Mesenchymal stem cell (in vitro differentiated cells and primary cell): ENCODE results near the gene ZNF33B.

ENCODE experiments used
- DNase-seq: peaks from one replicate; pipeline ENCODE4 v3.0.0-alpha.2; 2013
- H2AFZ ChIP-seq: one replicate; pipeline ENCODE4 v1.6.1; 2013; ENCODE audit warnings: low read depth, mild to moderate bottlenecking, control low read depth, inconsistent platforms, low read length, moderate library complexity
- H2AK5ac ChIP-seq: 2 replicates; pipeline ENCODE4 v1.6.1; 2013; ENCODE audit warnings: low read length, moderate library complexity, mild to moderate bottlenecking, inconsistent platforms; ENCODE audit not compliant: severe bottlenecking
- H2BK120ac ChIP-seq: one replicate; pipeline ENCODE4 v1.6.1; 2013; ENCODE audit warnings: low read depth, mild to moderate bottlenecking, inconsistent platforms, low read length, moderate library complexity
- H2BK12ac ChIP-seq, 2 experiments: one replicate each; pipeline ENCODE4 v1.6.1; 2013; ENCODE audit warnings: inconsistent platforms in 2 of 2, low read length in 2 of 2, mild to moderate bottlenecking in 2 of 2, moderate library complexity in 2 of 2, control low read depth in 1 of 2
- H2BK15ac ChIP-seq: one replicate; pipeline ENCODE4 v1.6.1; 2013; ENCODE audit warnings: mild to moderate bottlenecking, low read depth, inconsistent platforms; ENCODE audit not compliant: poor library complexity, severe bottlenecking
- H2BK5ac ChIP-seq: 2 replicates; pipeline ENCODE4 v1.6.1; 2013; ENCODE audit warnings: low read depth, mild to moderate bottlenecking, low read length, control low read depth, inconsistent platforms; ENCODE audit not compliant: poor library complexity, severe bottlenecking
- H3K14ac ChIP-seq, 2 experiments: one replicate each; pipeline ENCODE4 v1.6.1; 2013; ENCODE audit warnings: inconsistent platforms in 2 of 2, low read length in 2 of 2, control low read depth in 1 of 2, mild to moderate bottlenecking in 1 of 2, moderate library complexity in 1 of 2
- H3K18ac ChIP-seq, 2 experiments: one replicate each; pipeline ENCODE4 v1.6.1; 2013; ENCODE audit warnings: inconsistent platforms in 2 of 2, low read length in 2 of 2, control low read depth in 1 of 2, low read depth in 1 of 2, mild to moderate bottlenecking in 1 of 2
- H3K23ac ChIP-seq, 2 experiments: one replicate each; pipeline ENCODE4 v1.6.1; 2013; ENCODE audit warnings: inconsistent platforms in 2 of 2, low read length in 2 of 2, mild to moderate bottlenecking in 2 of 2, moderate library complexity in 2 of 2, control low read depth in 1 of 2
- H3K27ac ChIP-seq: 2 replicates; pipeline ENCODE4 v1.5.1; 2013; ENCODE audit warnings: mild to moderate bottlenecking, moderate library complexity, low read length, control low read depth, inconsistent platforms; ENCODE audit not compliant: poor library complexity, severe bottlenecking
- H3K27me3 ChIP-seq, 2 experiments: 2 replicates each; pipeline versions ENCODE4 v1.6.1 to v1.7.0; 2013; ENCODE audit warnings: low read length in 2 of 2, mild to moderate bottlenecking in 2 of 2, moderate library complexity in 2 of 2, control low read depth in 1 of 2, inconsistent platforms in 1 of 2; ENCODE audit not compliant: control insufficient read depth in 1 of 2, insufficient read depth in 1 of 2
- H3K36me3 ChIP-seq, 2 experiments: 2 replicates each; pipeline versions ENCODE4 v1.6.1 to v1.7.0; 2013; ENCODE audit warnings: low read length in 2 of 2, control low read depth in 1 of 2, inconsistent platforms in 1 of 2, low read depth in 1 of 2, mild to moderate bottlenecking in 1 of 2; ENCODE audit not compliant: insufficient read depth in 2 of 2, control insufficient read depth in 1 of 2
- H3K4ac ChIP-seq, 2 experiments: one replicate each; pipeline ENCODE4 v1.6.1; 2013; ENCODE audit warnings: inconsistent platforms in 2 of 2, low read length in 2 of 2, mild to moderate bottlenecking in 2 of 2, moderate library complexity in 2 of 2, control low read depth in 1 of 2, low read depth in 1 of 2
- H3K4me1 ChIP-seq: 2 replicates; pipeline ENCODE4 v1.6.1; 2013; ENCODE audit warnings: low read depth, low read length, control low read depth; ENCODE audit not compliant: control insufficient read depth, insufficient read depth
- H3K4me2 ChIP-seq: 2 replicates; pipeline ENCODE4 v1.6.1; 2013; ENCODE audit warnings: low read length, mild to moderate bottlenecking, inconsistent platforms; ENCODE audit not compliant: poor library complexity, severe bottlenecking
- H3K4me3 ChIP-seq, 2 experiments: 2 replicates each; pipeline versions ENCODE4 v1.5.1 to v1.7.0; 2013; ENCODE audit warnings: low read length in 2 of 2, mild to moderate bottlenecking in 2 of 2, control low read depth in 1 of 2, low read depth in 1 of 2; ENCODE audit not compliant: insufficient read depth in 1 of 2
- H3K79me1 ChIP-seq: replicated peaks from 2 replicates; pipeline ENCODE4 v1.6.1; 2013; ENCODE audit warnings: mild to moderate bottlenecking, control low read depth, low read length, inconsistent platforms; ENCODE audit not compliant: poor library complexity, severe bottlenecking
- H3K9ac ChIP-seq: 2 replicates; pipeline ENCODE4 v1.7.0; 2013; ENCODE audit warnings: mild to moderate bottlenecking, low read length, moderate library complexity
- H3K9me3 ChIP-seq: 2 replicates; pipeline ENCODE4 v1.7.0; 2013; ENCODE audit warnings: mild to moderate bottlenecking, low read length; ENCODE audit not compliant: control insufficient read depth
- H4K8ac ChIP-seq: one replicate; pipeline ENCODE4 v1.6.1; 2013; ENCODE audit warnings: inconsistent platforms, mild to moderate bottlenecking, low read length, moderate library complexity
- H4K91ac ChIP-seq: one replicate; pipeline ENCODE4 v1.6.1; 2013; ENCODE audit warnings: mild to moderate bottlenecking, low read length, inconsistent platforms
- WGBS: methylation state at CpG from one replicate; pipeline ENCODE4 v1.1.7; 2013; ENCODE audit warnings: mixed read lengths; 5-methylcytosine and 5-hydroxymethylcytosine counted together

The ZNF33B gene

DNA sequence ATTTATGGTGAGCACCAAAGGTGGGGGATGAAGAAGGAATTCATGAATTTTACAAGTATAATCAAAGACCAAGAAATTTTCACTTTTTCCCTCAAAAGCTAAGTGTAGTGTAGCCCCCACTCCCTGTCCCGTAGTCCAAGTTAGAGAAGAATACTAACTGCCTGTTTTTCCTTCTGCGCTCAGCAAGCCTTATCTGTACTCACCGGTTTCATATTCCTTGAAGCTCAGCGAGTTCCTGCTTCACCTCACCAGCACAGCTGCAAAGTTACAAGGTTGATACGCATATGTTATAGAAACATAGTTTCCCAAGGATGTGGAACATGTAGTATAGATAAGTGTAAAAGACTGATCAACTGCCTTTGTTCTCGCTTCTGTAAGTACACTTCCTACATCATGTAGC is 16.0 kb upstream of the ZNF33B start:
- no peaks in the 10 kb centered on the region for H3K27me3 ChIP-seq
- no peak overlapping the region for H3K18ac ChIP-seq
- H3K9ac ChIP-seq = no peak overlapping the region
- no peak overlapping the region for H3K4me2 ChIP-seq
- no peak overlapping the region for H4K91ac ChIP-seq
- H3K36me3 ChIP-seq = no peaks in the 10 kb centered on the region
- no peaks in the 10 kb centered on the region for H3K4me1 ChIP-seq
- H3K27ac ChIP-seq = no peak overlapping the region
- no peak overlapping the region for H3K14ac ChIP-seq
- DNase-seq = no peak
- WGBS = 92% methylated on average over 4 of the region's 6 CpGs
- no peak overlapping the region for H2BK120ac ChIP-seq
- H2BK12ac ChIP-seq = no peak overlapping the region
- H3K23ac ChIP-seq = no peak overlapping the region
- H2AFZ ChIP-seq = no peak overlapping the region
- no peak overlapping the region for H3K4ac ChIP-seq
- H2AK5ac ChIP-seq = no peak overlapping the region
- H3K4me3 ChIP-seq = no peak overlapping the region
- no peak overlapping the region for H2BK15ac ChIP-seq
- H3K9me3 ChIP-seq = no peaks in the 10 kb centered on the region
- H3K79me1 ChIP-seq = no peaks in the 10 kb centered on the region
- H4K8ac ChIP-seq = no peak overlapping the region
- no peak overlapping the region for H2BK5ac ChIP-seq

- H3K18ac ChIP-seq = no peak overlapping the region
- no peak overlapping the region for H4K91ac ChIP-seq
These were observed 14.5 kb upstream of the ZNF33B start for GRCh38 chr10:42652858-42653257.

DNA sequence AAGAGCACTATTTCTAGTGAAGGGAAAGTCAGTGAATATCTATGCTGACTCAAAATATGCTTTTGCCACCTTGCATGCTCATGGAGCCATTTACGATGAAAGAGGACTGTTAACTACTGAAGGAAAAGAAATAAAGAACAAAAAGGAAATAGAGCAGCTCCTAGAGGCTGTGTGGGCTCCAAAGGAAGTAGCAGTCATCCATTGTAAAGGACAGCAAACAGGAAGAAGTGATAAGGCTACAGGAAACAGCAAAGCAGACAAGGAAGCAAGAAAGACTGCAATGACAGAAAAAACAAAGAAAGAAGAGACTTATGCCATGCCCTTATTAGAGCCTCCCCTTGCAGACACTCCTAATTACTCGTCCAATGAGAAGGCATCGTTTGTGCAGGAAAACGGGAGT is 12.0 kb upstream of the ZNF33B start:
- Histone ChIP-seq H3K9ac (no peak overlapping the region), H3K14ac (no peak overlapping the region), H2AFZ (no peak overlapping the region), H2BK15ac (no peak overlapping the region), H3K4me1 (peaks cover 1% of the 10 kb centered on the region), H3K79me1 (no peaks in the 10 kb centered on the region), H3K4me3 (no peak overlapping the region), H3K18ac (no peak overlapping the region), H3K9me3 (no peaks in the 10 kb centered on the region), H3K27me3 (no peaks in the 10 kb centered on the region), H4K8ac (no peak overlapping the region), H3K36me3 (no peaks in the 10 kb centered on the region), H2BK120ac (no peak overlapping the region), H3K23ac (no peak overlapping the region), H3K27ac (no peak overlapping the region), H3K4me2 (no peak overlapping the region), H2BK5ac (no peak overlapping the region), H4K91ac (no peak overlapping the region), H3K4ac (no peak overlapping the region), H2BK12ac (no peak overlapping the region), H2AK5ac (no peak overlapping the region)
- no peak for DNase-seq
- 78% methylated on average over 4 of the region's 4 CpGs for WGBS

More at GRCh38 chr10:42652858-42653257, 14.5 kb upstream of the ZNF33B start:
- Histone ChIP-seq H3K4me3 (no peak overlapping the region), H3K4me1 (no peaks in the 10 kb centered on the region), H2BK12ac (no peak overlapping the region), H4K8ac (no peak overlapping the region), H3K27me3 (no peaks in the 10 kb centered on the region), H3K14ac (no peak overlapping the region), H3K23ac (no peak overlapping the region), H3K36me3 (no peaks in the 10 kb centered on the region), H3K9me3 (no peaks in the 10 kb centered on the region), H2AK5ac (no peak overlapping the region), H3K4ac (no peak overlapping the region), H3K4me2 (no peak overlapping the region), H2BK5ac (no peak overlapping the region), H2BK15ac (no peak overlapping the region), H2BK120ac (no peak overlapping the region), H2AFZ (no peak overlapping the region), H3K27ac (no peak overlapping the region), H3K79me1 (no peaks in the 10 kb centered on the region), H3K9ac (no peak overlapping the region)
- WGBS = no CpG with 5 or more reads among the region's 2 CpGs
- no peak for DNase-seq

- Histone ChIP-seq H3K27ac (no peak overlapping the region), H2BK12ac (no peak overlapping the region), H3K9ac (no peak overlapping the region), H3K4me3 (no peak overlapping the region), H4K8ac (no peak overlapping the region), H2BK15ac (no peak overlapping the region), H3K4me1 (peaks cover 1% of the 10 kb centered on the region), H3K14ac (no peak overlapping the region), H2AK5ac (no peak overlapping the region), H3K36me3 (no peaks in the 10 kb centered on the region), H3K79me1 (no peaks in the 10 kb centered on the region), H3K9me3 (no peaks in the 10 kb centered on the region), H2BK120ac (no peak overlapping the region), H3K4me2 (no peak overlapping the region), H4K91ac (no peak overlapping the region), H3K23ac (no peak overlapping the region), H3K27me3 (no peaks in the 10 kb centered on the region), H2BK5ac (no peak overlapping the region), H3K4ac (no peak overlapping the region), H3K18ac (no peak overlapping the region), H2AFZ (no peak overlapping the region)
- no peak for DNase-seq
- WGBS = 51% methylated on average over 2 of the region's 2 CpGs
These were observed 10.1 kb upstream of the ZNF33B start for GRCh38 chr10:42648512-42648911.
